ENCODE data around the gene ETV5. TPM values are rescaled to one million over a fixed set of nuclear protein-coding genes. Genes with fewer than 3 reads are reported as not detected.

ETV5 gene
- total RNA-seq, 1 donor from 2014 or later, result 5.0 TPM

GRCh38 chr3:186121968-186122367 is 13.1 kb upstream of the ETV5 start:
- DNase-seq, result no peak
- intact Hi-C loops (cut with micrococcal nuclease), result no loop called here
- Histone ChIP-seq H3K4me3 (no peak overlapping the region), H3K27ac (replicated peaks) (no peak overlapping the region), H3K36me3 (no peaks in the 10 kb centered on the region), H3K27me3 (ENCODE audit: low read depth) (peaks cover 16% of the 10 kb centered on the region), H3K4me1 (peaks cover 9% of the 10 kb centered on the region), H3K9me3 (replicated peaks) (no peaks in the 10 kb centered on the region)
- TF ChIP-seq CTCF (IDR thresholded peaks at IDR 0.05; ENCODE audit: borderline replicate concordance), result no peak

- peaks cover 20% of the 10 kb centered on the region for H3K27me3 ChIP-seq (ENCODE audit: low read depth)
Measured at GRCh38 chr3:186121278-186121677, 12.4 kb upstream of the ETV5 start.

GRCh38 chr3:186119499-186119898 is 10.6 kb upstream of the ETV5 start:
- no peaks in the 10 kb centered on the region for H3K36me3 ChIP-seq
- intact Hi-C loops (cut with micrococcal nuclease), result no loop called here
- TF ChIP-seq CTCF (IDR thresholded peaks at IDR 0.05; ENCODE audit: borderline replicate concordance), result no peak
- peaks cover 29% of the 10 kb centered on the region for H3K27me3 ChIP-seq (ENCODE audit: low read depth)
- H3K4me3 ChIP-seq, result no peak overlapping the region
- no peak for DNase-seq
- no peak overlapping the region for H3K27ac ChIP-seq (replicated peaks)
- peaks cover 9% of the 10 kb centered on the region for H3K4me1 ChIP-seq
- no peaks in the 10 kb centered on the region for H3K9me3 ChIP-seq (replicated peaks)

More at GRCh38 chr3:186121278-186121677, 12.4 kb upstream of the ETV5 start:
- Histone ChIP-seq H3K27ac (replicated peaks) (no peak overlapping the region), H3K9me3 (replicated peaks) (no peaks in the 10 kb centered on the region), H3K4me3 (no peak overlapping the region), H3K36me3 (no peaks in the 10 kb centered on the region), H3K4me1 (peaks cover 9% of the 10 kb centered on the region)
- intact Hi-C loops (cut with micrococcal nuclease), result no loop called here
- no peak for TF ChIP-seq CTCF (IDR thresholded peaks at IDR 0.05; ENCODE audit: borderline replicate concordance)
- no peak for DNase-seq

- no peak for DNase-seq
- Histone ChIP-seq H3K27me3 (ENCODE audit: low read depth) (peaks cover 35% of the 10 kb centered on the region), H3K4me1 (peaks cover 9% of the 10 kb centered on the region), H3K36me3 (no peaks in the 10 kb centered on the region), H3K9me3 (replicated peaks) (no peaks in the 10 kb centered on the region), H3K27ac (replicated peaks) (no peak overlapping the region), H3K4me3 (no peak overlapping the region)
- intact Hi-C loops (cut with micrococcal nuclease), result no loop called here
- TF ChIP-seq CTCF (IDR thresholded peaks at IDR 0.05; ENCODE audit: borderline replicate concordance), result no peak
Measured at GRCh38 chr3:186118692-186119091, 9.8 kb upstream of the ETV5 start.

GRCh38 chr3:186117521-186118134 is 8.7 kb upstream of the ETV5 start:
- intact Hi-C loops (cut with micrococcal nuclease), result no loop called here
- H3K27ac ChIP-seq (replicated peaks), result no peak overlapping the region

More at GRCh38 chr3:186117521-186118134, 8.7 kb upstream of the ETV5 start:
- Histone ChIP-seq H3K27me3 (ENCODE audit: low read depth) (peaks cover 43% of the 10 kb centered on the region), H3K9me3 (replicated peaks) (no peaks in the 10 kb centered on the region), H3K4me1 (peaks cover 9% of the 10 kb centered on the region), H3K36me3 (no peaks in the 10 kb centered on the region), H3K4me3 (no peak overlapping the region)
- no peak for DNase-seq
- TF ChIP-seq CTCF (IDR thresholded peaks at IDR 0.05; ENCODE audit: borderline replicate concordance), result no peak

All from left ventricle myocardium inferior (tissue), 1 donor.